MCF 10A (cell line): ENCODE measurements around the gene APOD. TPM values are rescaled to one million over a fixed set of nuclear protein-coding genes. Genes with fewer than 3 reads are reported as not detected.

ENCODE experiments used
- BruUV-seq: library from RNA; stranded (reverse); fragments of 400-500 nt; replicated peaks from 2 replicates; lab custom pipeline; 2021; lab: Mats Ljungman, UMichigan
- CTCF ChIA-PET: fragments of 300-600 bp; sonication (Branson Sonifier 250); formaldehyde crosslinking; extraction: SDS; loops from one replicate; lab custom pipeline; 2021; ENCODE audit warnings: antibody characterized with exemption, inconsistent platforms; lab: Yijun Ruan, JAX
- POLR2A ChIA-PET: fragments of 300-600, 350-650 bp; sonication (Branson Sonifier 250); formaldehyde crosslinking; extraction: SDS; loops from one replicate; lab custom pipeline; 2020; ENCODE audit warnings: antibody characterized with exemption, inconsistent platforms; lab: Yijun Ruan, JAX
- DNase-seq: peaks from one replicate; pipeline ENCODE4 v3.0.0-alpha.2; 2018; ENCODE audit not compliant: unreplicated experiment
- H3K27ac Mint-ChIP-seq: one replicate; pipeline ENCODE4 v1.8.0; 2022; ENCODE audit warnings: mild to moderate bottlenecking, low read depth, mixed read lengths; ENCODE audit not compliant: unreplicated experiment
- H3K27me3 Mint-ChIP-seq: one replicate; pipeline ENCODE4 v1.8.0; 2022; ENCODE audit warnings: mixed read lengths; ENCODE audit not compliant: insufficient read depth, unreplicated experiment
- H3K36me3 Mint-ChIP-seq: one replicate; pipeline ENCODE4 v1.8.0; 2022; ENCODE audit warnings: mild to moderate bottlenecking, moderate library complexity, mixed read lengths; ENCODE audit not compliant: insufficient read depth, unreplicated experiment
- H3K4me1 Mint-ChIP-seq: one replicate; pipeline ENCODE4 v1.8.0; 2022; ENCODE audit warnings: mixed read lengths; ENCODE audit not compliant: insufficient read depth, unreplicated experiment
- H3K4me3 Mint-ChIP-seq: one replicate; pipeline ENCODE4 v1.8.0; 2022; ENCODE audit warnings: mild to moderate bottlenecking, moderate library complexity, mixed read lengths; ENCODE audit not compliant: unreplicated experiment
- H3K9me3 Mint-ChIP-seq: one replicate; pipeline ENCODE4 v1.8.0; 2022; ENCODE audit warnings: mixed read lengths; ENCODE audit not compliant: unreplicated experiment
- CTCF ChIP-seq: fragments of 200-600 bp; IDR thresholded peaks from one replicate; pipeline ENCODE4 v1.8.0; 2022; ENCODE audit warnings: antibody characterized with exemption, mild to moderate bottlenecking; ENCODE audit not compliant: unreplicated experiment
- intact Hi-C: fragments of 100-400 bp; cut with micrococcal nuclease; formaldehyde crosslinking; loops from 2 replicates; pipeline ENCODE4 v1.14.1; 2022
- total RNA-seq: library from RNA; stranded (reverse); gene quantifications from 2 replicates; pipeline ENCODE4 v1.2.3, GENCODE V29; 2022

Gene APOD
- total RNA-seq, 1 experiment from 2014 or later = 1.9 TPM

- intact Hi-C loops = no loop called here
- H3K4me1 Mint-ChIP-seq = peaks cover 11% of the 10 kb centered on the region
- H3K27ac Mint-ChIP-seq = no peak overlapping the region
- BruUV-seq = no TSS peak
- ChIA-PET POLR2A (no interaction called here), CTCF (no interaction called here)
- no peaks in the 10 kb centered on the region for H3K27me3 Mint-ChIP-seq
- no peak overlapping the region for H3K4me3 Mint-ChIP-seq
- TF ChIP-seq CTCF = no peak
- no peaks in the 10 kb centered on the region for H3K9me3 Mint-ChIP-seq
- DNase-seq = no peak
- peaks cover 5% of the 10 kb centered on the region for H3K36me3 Mint-ChIP-seq
Observed at GRCh38 chr3:195587824-195588223, 4.1 kb upstream of the APOD start.

- no peak for DNase-seq
- Mint-ChIP-seq H3K4me1 (peaks cover 11% of the 10 kb centered on the region), H3K4me3 (no peak overlapping the region), H3K36me3 (peaks cover 5% of the 10 kb centered on the region), H3K27me3 (no peaks in the 10 kb centered on the region), H3K27ac (no peak overlapping the region), H3K9me3 (no peaks in the 10 kb centered on the region)
- intact Hi-C loops = no loop called here
- ChIA-PET POLR2A (interaction anchor here (0.6 kb wide), 1 partner anchor 16 kb away, joined by 3 read pairs; no protein-coding TSS in a partner anchor), CTCF (no interaction called here)
- no TSS peak for BruUV-seq
- no peak for TF ChIP-seq CTCF
Observed at GRCh38 chr3:195587406-195587805, 3.7 kb upstream of the APOD start.

DNA sequence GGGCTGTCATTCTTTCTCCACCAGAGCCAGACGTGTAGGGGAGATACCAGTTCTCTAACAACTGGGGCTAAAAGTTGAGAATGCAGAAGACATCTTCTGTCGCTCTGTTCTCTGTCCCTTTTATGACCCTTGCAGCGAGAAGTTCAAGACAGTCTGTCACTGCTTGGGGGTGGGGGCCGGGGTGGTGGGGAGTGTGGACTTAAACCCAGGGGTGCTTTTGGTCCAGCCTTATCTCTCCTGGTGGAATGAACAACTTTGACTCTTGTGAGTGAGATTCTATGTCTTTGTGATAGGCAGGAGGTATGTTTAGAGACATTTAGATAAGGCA, 767 bp upstream of the APOD start:
- Mint-ChIP-seq H3K27me3 (no peaks in the 10 kb centered on the region), H3K9me3 (no peaks in the 10 kb centered on the region), H3K4me3 (no peak overlapping the region), H3K27ac (peak overlapping the region; percentile 47), H3K36me3 (peaks cover 5% of the 10 kb centered on the region), H3K4me1 (peaks cover 11% of the 10 kb centered on the region)
- ChIA-PET POLR2A (interaction anchor here (0.7 kb wide), 1 partner anchor 225 kb away, joined by 3 read pairs; no protein-coding TSS in a partner anchor), CTCF (interaction anchor here (1.3 kb wide), 1 partner anchor 914 kb away, joined by 4 read pairs; no protein-coding TSS in a partner anchor)
- TF ChIP-seq CTCF = no peak
- no TSS peak for BruUV-seq
- no peak for DNase-seq
- intact Hi-C loops = no loop called here

GRCh38 chr3:195582947-195583346, 793 bp downstream of the APOD start:
- BruUV-seq = no TSS peak
- no peaks in the 10 kb centered on the region for H3K27me3 Mint-ChIP-seq
- H3K4me1 Mint-ChIP-seq = peaks cover 11% of the 10 kb centered on the region
- intact Hi-C loops = no loop called here
- no peak overlapping the region for H3K4me3 Mint-ChIP-seq
- H3K9me3 Mint-ChIP-seq = no peaks in the 10 kb centered on the region
- no peak for DNase-seq
- peaks cover 5% of the 10 kb centered on the region for H3K36me3 Mint-ChIP-seq
- no peak overlapping the region for H3K27ac Mint-ChIP-seq
- ChIA-PET CTCF (interaction anchor here (0.6 kb wide), 2 partner anchors 268 to 938 kb away, joined by 3 to 5 read pairs; no protein-coding TSS in a partner anchor), POLR2A (interaction anchor here (0.6 to 0.9 kb wide), 3 partner anchors 8 to 986 kb away, joined by 3 read pairs; partner anchors contain the start of genes FBXO45 and WDR53)
- no peak for TF ChIP-seq CTCF
